ENCODE results near the gene TACSTD2.
"Not testable (repeated sequence)": the region's sequence is repeated elsewhere in the genome, so short reads cannot be mapped to it uniquely, and the experiment has no call there.

TACSTD2 gene

GRCh38 chr1:58561633-58562032 lies 15.4 kb downstream of the TACSTD2 start:
- no peak for DNase-seq

- no peak for DNase-seq
These were observed 21.7 kb downstream of the TACSTD2 start for GRCh38 chr1:58555393-58555792.

DNA sequence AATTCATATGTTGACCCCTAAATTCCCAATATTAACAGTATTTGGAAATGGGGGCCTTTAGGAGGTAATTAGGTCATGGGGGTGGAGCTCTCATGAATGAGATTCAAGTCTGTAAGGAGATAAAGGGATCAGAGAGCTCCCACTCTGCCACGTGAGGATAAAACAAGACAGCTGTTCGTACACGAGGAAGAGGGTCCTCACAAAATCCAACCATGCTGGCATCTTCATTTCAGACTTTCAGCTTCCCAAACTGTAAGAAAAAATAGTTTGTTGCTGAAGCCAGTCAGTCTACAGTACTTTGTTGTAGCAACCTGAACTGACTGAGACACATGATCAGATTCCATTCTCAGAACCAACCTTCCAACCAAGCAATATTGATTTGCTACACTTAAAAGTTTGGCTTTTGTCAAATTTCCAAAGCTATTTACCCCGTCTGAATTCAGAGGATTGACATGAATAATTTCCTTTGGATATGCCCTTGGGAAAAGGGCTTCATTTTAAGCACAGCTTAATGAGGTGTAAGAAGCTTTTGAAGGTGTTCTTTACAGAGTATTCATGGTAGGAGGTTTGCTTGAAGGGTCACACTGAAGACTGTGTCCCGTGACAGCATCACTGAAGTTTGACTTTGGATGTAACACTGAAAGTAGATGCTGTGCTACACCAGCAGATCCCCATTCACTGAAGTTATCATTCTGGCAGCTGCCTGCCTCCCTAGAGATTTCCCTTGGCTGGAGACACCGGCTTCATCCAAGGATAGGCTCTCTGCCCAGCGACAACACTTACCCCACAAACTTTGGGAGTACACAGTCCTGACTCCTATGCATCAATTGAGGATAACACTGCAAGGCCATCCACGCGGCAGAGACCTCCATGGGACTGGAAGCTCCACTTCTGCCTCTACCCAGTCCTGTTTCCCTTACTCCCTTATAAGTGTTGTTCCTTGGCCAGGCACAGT lies 25.6 kb downstream of the TACSTD2 start:
- DNase-seq, result no peak

DNA sequence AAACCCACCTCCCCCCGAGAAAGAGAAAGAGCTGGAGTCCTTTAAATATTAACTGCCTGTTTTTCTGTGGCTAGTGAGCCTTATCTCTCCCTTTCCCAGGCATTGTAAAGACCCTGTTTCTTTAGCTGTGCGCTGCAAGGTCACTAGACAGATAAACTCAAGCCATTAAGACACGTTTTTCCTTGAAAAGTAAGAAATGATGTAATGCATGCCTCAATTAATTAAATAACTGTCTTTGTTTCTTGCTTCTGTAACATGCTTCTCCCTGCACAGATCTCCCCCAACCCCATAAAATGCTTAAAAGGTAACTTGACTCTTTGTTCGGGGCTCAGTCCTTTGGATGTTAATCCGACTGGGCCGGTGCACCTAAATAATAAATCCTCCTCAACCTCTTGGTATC lies 27.8 kb downstream of the TACSTD2 start:
- peak; percentile 89 for DNase-seq

DNA sequence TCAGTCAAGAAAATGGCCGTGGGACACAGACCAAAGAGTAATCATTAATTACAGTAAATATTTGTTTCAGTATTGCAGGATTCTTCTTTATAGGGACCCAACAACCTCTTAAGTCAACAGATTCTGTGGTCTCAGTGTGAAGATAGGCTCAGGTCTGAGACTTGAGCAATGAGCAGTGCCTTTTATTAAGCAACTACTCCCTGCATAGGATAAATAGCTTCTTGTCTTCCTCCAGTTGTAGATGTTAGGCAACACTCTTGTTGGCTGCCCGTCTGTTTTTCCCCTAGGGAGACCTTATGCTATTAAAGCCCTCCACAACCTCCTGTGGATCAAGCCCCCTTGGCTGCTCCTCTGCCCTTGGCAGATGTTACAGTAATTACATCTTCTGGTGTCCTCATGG lies 28.7 kb downstream of the TACSTD2 start:
- peak; percentile 58 for DNase-seq

DNA sequence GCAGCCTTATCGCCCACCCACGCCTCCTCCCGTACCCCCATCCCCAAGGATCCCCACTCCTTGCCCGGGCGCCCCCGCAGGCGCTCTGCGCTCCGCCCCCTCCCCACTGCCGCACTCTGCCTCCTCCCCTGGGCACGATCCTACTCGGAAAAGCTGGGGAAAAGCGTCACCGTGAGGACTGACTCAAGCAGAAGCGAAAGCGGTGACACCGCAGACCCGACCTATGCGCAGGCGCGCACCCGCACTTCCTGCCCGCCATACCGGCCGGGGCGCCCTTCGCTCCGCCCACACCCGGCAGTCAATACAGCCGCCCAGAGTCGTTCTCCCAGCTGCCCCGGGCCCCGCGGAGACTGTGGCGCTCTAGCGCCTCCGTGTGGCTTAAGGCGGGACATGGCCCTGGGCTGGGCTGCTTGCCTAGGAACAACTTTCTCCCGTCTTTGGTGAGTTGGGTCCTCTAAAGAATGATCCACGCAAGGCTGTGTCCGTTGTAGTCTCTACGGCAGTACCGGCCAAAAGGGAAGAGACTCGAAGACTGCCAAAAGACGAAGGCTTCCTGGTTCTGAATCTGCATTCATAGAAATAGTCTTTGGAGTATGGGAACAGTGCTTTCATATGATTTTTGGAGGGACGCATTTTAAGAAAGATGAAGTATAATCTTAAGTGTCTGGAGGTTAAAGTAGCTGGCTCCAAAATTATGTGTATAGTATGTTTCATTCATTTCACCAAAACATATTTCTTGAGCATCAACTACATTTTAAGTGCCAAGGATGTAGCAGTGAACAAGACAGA lies 30.3 kb downstream of the TACSTD2 start, which contains the start of gene OMA1:
OMA1 (minus strand) TSS at position 207 of the 789 bp plus-strand sequence. CDS start 7,432 bp downstream, outside the sequence.
- DNase-seq, result peak; percentile 99

GRCh38 chr1:58545591-58546519 lies 31.2 kb downstream of the TACSTD2 start:
- peak; percentile 82 for DNase-seq

- DNase-seq, result peak; percentile 37
These were observed 33.8 kb downstream of the TACSTD2 start for GRCh38 chr1:58543260-58543659.

DNA sequence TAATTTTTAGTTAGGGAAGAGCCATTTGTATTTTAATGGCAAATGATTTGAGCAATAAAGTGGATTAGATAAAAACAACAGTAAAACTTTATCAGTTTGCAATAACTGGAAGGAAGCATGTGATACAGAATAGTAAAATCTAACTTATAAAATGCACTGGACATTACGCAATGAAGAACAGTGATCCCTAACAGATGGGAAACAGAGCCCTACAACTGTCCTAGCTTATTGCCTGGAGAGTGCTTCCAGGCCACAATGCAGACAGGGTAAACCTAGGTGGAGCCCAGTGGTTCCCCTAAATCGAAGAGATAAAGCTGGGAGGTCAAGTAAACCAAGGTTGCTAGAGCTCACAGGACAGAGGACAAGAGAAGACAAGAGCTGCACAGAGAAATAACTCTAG lies 37.5 kb downstream of the TACSTD2 start:
- peak; percentile 43 for DNase-seq

DNA sequence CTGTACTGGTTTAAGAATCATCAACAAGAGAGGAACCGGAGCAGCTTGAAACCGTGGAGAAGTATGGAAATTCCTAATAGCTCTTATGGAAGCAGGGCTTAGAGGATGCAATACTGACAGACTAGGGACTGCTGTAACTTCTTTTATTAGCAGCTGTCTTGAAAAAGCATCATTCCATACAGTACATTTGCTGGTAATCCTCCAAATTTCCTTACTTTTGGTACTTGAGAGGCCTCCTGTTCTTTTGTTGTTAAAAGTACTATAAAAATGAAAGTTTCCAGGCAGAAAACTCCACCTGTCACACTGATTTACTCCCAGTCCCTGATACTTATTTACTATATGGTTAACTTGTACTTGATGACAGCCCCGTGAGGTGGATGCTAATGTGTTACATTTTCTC lies 38.2 kb downstream of the TACSTD2 start:
- no peak for DNase-seq

DNA sequence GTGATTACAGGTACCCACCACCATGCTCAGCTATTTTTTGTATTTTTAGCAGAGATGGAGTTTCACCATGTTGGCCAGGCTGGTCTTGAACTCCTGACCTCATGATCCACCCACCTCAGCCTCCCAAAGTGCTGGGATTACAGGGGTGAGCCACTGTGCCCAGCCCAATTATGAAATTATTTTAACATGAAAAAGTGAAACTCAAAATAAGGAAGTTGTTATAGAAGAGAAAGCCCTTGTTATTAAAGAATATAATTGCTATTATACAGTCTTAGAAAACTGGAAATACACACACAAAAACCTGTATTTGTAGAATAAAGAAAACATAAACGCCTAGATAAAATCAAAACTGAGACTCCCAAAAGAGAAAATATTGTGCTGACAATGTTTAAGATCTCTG lies 45.2 kb downstream of the TACSTD2 start:
- not testable (repeated sequence) for DNase-seq

GRCh38 chr1:58529284-58529683 lies 47.8 kb downstream of the TACSTD2 start:
- no peak for DNase-seq

- no peak for DNase-seq
These were observed 48.5 kb downstream of the TACSTD2 start for GRCh38 chr1:58528518-58528917.

Data from OCI-M1 (cell line).